RWPE2 (cell line): Measurements from ENCODE around the gene KIAA1328.

ENCODE experiments used
- ATAC-seq: fragments of 200-7000 bp; cut with Tn5 transposase; 3 replicates; pipeline ENCODE4 v1.9.1; 2021; ENCODE audit warnings: low read depth
- DNase-seq: peaks from one replicate; pipeline ENCODE4 v3.0.0-alpha.2; 2020; ENCODE audit warnings: low spot score
- H3K27ac ChIP-seq: fragments of 450-650 bp; 2 replicates; pipeline ENCODE4 v1.5.1; 2017; ENCODE audit warnings: mild to moderate bottlenecking; ENCODE audit not compliant: poor library complexity, severe bottlenecking
- H3K27me3 ChIP-seq: fragments of 250-450 bp; sonication (Bioruptor Pico); 2 replicates; pipeline ENCODE4 v1.5.1; 2021; ENCODE audit warnings: mild to moderate bottlenecking, moderate library complexity; ENCODE audit not compliant: insufficient read depth, poor library complexity, severe bottlenecking
- H3K36me3 ChIP-seq: fragments of 250-450 bp; sonication (Bioruptor Pico); 2 replicates; pipeline ENCODE4 v1.5.1; 2020; ENCODE audit warnings: low read depth, mild to moderate bottlenecking, moderate library complexity
- H3K4me1 ChIP-seq: fragments of 250-450 bp; sonication (Bioruptor Pico); 2 replicates; pipeline ENCODE4 v1.5.1; 2021; ENCODE audit warnings: mild to moderate bottlenecking, moderate library complexity; ENCODE audit not compliant: insufficient read depth, poor library complexity, severe bottlenecking
- H3K4me3 ChIP-seq: fragments of 250-450 bp; sonication (Bioruptor Pico); 2 replicates; pipeline ENCODE4 v1.5.1; 2021; ENCODE audit warnings: mild to moderate bottlenecking, moderate library complexity; ENCODE audit not compliant: severe bottlenecking
- H3K9me3 ChIP-seq: fragments of 250-450 bp; sonication (Bioruptor Pico); 2 replicates; pipeline ENCODE4 v1.5.1; 2021; ENCODE audit warnings: mild to moderate bottlenecking, moderate library complexity; ENCODE audit not compliant: severe bottlenecking
- TF ChIP-seq, protein P1 (sequence below): fragments of 450-650 bp; IDR thresholded peaks from one replicate; pipeline ENCODE4 v1.5.1; 2017; ENCODE audit warnings: mild to moderate bottlenecking, moderate library complexity; ENCODE audit not compliant: poor library complexity, severe bottlenecking

The KIAA1328 gene

DNA sequence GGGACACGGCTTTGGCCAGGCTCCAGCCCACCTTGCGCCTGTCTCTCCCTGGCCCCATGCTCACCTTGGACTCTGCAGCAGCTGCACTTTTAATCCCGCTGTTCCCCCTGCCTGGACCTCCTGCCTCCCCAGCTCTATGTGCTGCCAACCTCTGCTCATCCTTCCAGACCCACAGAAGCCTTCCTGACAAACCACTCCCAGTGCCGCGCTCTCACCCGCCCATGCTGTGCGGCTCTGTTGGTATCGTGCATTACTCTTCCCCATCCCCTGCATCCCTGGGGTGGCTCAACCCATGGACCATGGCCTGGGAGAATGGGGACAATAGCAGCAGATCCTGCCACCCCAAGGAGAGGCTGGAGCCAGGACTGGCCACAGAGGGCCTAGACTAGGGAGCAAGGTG lies 433.1 kb downstream of the KIAA1328 start:
- H3K27me3 ChIP-seq = peaks cover 17% of the 10 kb centered on the region
- H3K4me1 ChIP-seq = no peaks in the 10 kb centered on the region
- TF ChIP-seq, protein P1, sequence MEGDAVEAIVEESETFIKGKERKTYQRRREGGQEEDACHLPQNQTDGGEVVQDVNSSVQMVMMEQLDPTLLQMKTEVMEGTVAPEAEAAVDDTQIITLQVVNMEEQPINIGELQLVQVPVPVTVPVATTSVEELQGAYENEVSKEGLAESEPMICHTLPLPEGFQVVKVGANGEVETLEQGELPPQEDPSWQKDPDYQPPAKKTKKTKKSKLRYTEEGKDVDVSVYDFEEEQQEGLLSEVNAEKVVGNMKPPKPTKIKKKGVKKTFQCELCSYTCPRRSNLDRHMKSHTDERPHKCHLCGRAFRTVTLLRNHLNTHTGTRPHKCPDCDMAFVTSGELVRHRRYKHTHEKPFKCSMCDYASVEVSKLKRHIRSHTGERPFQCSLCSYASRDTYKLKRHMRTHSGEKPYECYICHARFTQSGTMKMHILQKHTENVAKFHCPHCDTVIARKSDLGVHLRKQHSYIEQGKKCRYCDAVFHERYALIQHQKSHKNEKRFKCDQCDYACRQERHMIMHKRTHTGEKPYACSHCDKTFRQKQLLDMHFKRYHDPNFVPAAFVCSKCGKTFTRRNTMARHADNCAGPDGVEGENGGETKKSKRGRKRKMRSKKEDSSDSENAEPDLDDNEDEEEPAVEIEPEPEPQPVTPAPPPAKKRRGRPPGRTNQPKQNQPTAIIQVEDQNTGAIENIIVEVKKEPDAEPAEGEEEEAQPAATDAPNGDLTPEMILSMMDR = no peak
- no peak for ATAC-seq
- DNase-seq = peak; percentile 23
- H3K9me3 ChIP-seq = no peaks in the 10 kb centered on the region
- no peaks in the 10 kb centered on the region for H3K36me3 ChIP-seq
- H3K27ac ChIP-seq = no peak overlapping the region
- H3K4me3 ChIP-seq = no peak overlapping the region

DNA sequence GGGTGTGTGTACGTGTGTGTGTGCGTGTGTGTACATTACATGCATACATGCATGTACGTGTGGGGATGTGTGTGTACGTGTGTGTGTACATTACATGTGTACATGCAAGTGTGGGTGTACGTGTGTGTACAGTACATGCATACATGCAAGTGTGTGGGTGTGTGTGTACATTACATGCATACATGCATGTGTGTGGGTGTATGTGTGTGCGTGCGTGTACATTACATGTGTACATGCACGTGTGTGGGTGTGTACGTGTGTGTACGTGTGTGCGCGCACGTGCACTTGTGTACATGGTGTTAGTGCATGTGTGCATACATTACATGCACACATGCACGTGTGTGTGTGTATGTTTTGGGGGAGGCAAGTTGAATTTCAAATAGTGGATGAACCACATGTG lies 436.0 kb downstream of the KIAA1328 start:
- no peak overlapping the region for H3K27ac ChIP-seq
- no peak for DNase-seq
- ATAC-seq = no peak
- H3K9me3 ChIP-seq = no peaks in the 10 kb centered on the region
- TF ChIP-seq, protein P1 = no peak
- H3K4me1 ChIP-seq = no peaks in the 10 kb centered on the region
- no peak overlapping the region for H3K4me3 ChIP-seq
- H3K27me3 ChIP-seq = peaks cover 3% of the 10 kb centered on the region
- H3K36me3 ChIP-seq = no peaks in the 10 kb centered on the region

DNA sequence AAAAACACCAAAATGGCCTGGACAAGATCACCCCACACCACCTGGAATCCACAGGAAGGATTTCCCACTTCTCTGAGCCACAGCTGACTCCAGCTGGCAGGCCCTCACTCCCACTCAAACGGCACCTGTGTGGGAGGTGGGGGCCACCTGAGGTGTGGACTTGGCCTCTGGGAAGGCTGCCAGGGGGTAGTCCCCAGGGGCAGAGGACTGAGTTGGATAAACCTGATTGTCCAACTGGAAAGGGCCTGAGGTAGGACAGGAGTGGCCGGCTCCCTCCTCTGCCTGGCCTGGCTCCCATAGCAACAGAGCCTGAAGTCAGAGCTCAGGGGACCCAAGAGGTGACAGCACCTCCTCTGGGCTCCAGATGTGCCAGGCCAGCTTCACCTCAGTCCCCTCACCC lies 436.5 kb downstream of the KIAA1328 start:
- no peaks in the 10 kb centered on the region for H3K4me1 ChIP-seq
- H3K4me3 ChIP-seq = no peak overlapping the region
- TF ChIP-seq, protein P1 = no peak
- ATAC-seq = no peak
- DNase-seq = no peak
- no peaks in the 10 kb centered on the region for H3K27me3 ChIP-seq
- H3K36me3 ChIP-seq = no peaks in the 10 kb centered on the region
- H3K27ac ChIP-seq = no peak overlapping the region
- no peaks in the 10 kb centered on the region for H3K9me3 ChIP-seq

DNA sequence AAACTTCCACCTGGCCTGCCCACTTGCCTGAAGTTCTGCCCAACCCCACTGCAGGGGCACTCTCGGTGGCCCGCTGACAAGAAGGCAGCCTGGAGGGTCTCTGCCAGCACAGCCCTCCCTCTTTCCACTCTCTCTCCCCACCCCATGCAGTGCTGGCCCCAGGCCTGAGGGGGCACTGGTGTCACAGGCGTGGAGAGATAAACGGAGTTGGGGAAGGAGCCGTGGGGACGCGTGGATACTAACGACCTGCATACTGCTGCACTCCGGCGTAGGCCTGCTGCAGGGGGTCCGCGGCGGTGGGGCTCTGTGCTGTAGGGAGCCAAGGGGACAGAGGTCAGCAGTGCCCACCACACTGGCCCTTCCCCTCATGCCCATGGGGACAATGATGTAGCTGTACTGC lies 437.4 kb downstream of the KIAA1328 start:
- TF ChIP-seq, protein P1 = no peak
- H3K27ac ChIP-seq = no peak overlapping the region
- H3K4me3 ChIP-seq = no peak overlapping the region
- ATAC-seq (no peak), DNase-seq (no peak)
- no peaks in the 10 kb centered on the region for H3K36me3 ChIP-seq
- H3K9me3 ChIP-seq = no peaks in the 10 kb centered on the region
- no peaks in the 10 kb centered on the region for H3K4me1 ChIP-seq
- H3K27me3 ChIP-seq = no peaks in the 10 kb centered on the region

DNA sequence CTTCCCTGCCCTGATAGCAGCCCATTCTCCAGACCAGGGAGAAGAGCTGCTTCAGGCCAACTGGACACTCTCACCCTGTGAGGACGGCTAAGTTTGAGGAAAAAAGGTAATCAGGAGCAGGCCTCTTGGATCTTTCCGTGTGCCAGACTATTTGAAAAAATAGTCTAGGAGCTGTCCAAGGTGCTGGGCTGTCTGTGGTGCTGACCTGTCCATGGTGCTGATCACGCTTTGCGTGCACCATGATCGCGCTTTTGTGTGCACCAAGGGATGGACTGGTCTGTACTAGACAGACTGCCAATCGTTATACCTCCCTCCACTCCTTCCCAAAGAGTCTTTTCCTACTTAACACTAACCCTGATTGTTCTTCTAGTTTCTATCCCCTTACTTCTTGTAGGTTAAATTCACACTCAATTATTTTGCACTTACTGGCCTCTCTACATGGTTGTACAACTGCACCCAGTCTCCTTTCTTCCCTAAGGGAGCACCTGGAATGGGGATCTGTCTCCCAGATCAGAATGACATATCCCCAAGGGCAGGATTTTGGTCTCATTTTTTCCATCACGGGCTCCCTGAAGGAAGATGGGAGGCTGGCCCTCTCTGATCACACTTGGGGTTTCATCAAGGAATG lies 441.2 kb downstream of the KIAA1328 start:
- no peaks in the 10 kb centered on the region for H3K9me3 ChIP-seq
- no peaks in the 10 kb centered on the region for H3K4me1 ChIP-seq
- no peaks in the 10 kb centered on the region for H3K36me3 ChIP-seq
- TF ChIP-seq, protein P1 = no peak
- H3K27ac ChIP-seq = no peak overlapping the region
- DNase-seq = no peak
- no peak overlapping the region for H3K4me3 ChIP-seq
- ATAC-seq = peak; percentile 29; the same call in 1 of the 3 replicates
- peaks cover 24% of the 10 kb centered on the region for H3K27me3 ChIP-seq
